NCI-H526 treated with DMSO at 0.1 percent for 48 hours (cell line): ENCODE measurements around the gene CCDC69.
A peak's percentile ranks its signal among the peaks of the same experiment; 100 is the strongest.
"Not testable (repeated sequence)": the region's sequence is repeated elsewhere in the genome, so short reads cannot be mapped to it uniquely, and the experiment has no call there.

Experiments used
- DNase-seq: peaks from one replicate; lab custom pipeline; 2025; lab: John Stamatoyannopoulos, UW

Gene CCDC69

GRCh38 chr5:151223447-151224264 lies at the start of gene CCDC69:
Gene CCDC69 (minus strand): TSS chr5:151224092. CDS start chr5:151223970, 122 bp downstream.
- peak; percentile 56 for DNase-seq

GRCh38 chr5:151271336-151271735 lies 47.4 kb upstream of the CCDC69 start:
- no peak for DNase-seq

GRCh38 chr5:151270599-151270998 lies 46.7 kb upstream of the CCDC69 start:
- DNase-seq: no peak

- no peak for DNase-seq
These were observed 43.8 kb upstream of the CCDC69 start for GRCh38 chr5:151267491-151268260.

- DNase-seq: no peak
These were observed 40.2 kb upstream of the CCDC69 start for GRCh38 chr5:151264113-151264512.

GRCh38 chr5:151262532-151262931 lies 38.6 kb upstream of the CCDC69 start:
- no peak for DNase-seq

GRCh38 chr5:151259931-151260330 lies 36.0 kb upstream of the CCDC69 start:
- no peak for DNase-seq

GRCh38 chr5:151258816-151259215 lies 34.9 kb upstream of the CCDC69 start:
- DNase-seq: no peak

GRCh38 chr5:151258201-151258611 lies 34.3 kb upstream of the CCDC69 start:
- DNase-seq: no peak

- DNase-seq: no peak
These were observed 33.9 kb upstream of the CCDC69 start for GRCh38 chr5:151257731-151258181.

GRCh38 chr5:151255621-151256286 lies 31.9 kb upstream of the CCDC69 start:
- DNase-seq: no peak

GRCh38 chr5:151254990-151255389 lies 31.1 kb upstream of the CCDC69 start:
- not testable (repeated sequence) for DNase-seq

GRCh38 chr5:151254556-151254955 lies 30.7 kb upstream of the CCDC69 start:
- DNase-seq: no peak

- no peak for DNase-seq
These were observed 29.7 kb upstream of the CCDC69 start for GRCh38 chr5:151253605-151253950.

- DNase-seq: peak; percentile 97
These were observed 29.1 kb upstream of the CCDC69 start, which contains the start of gene GM2A for GRCh38 chr5:151252762-151253604. Gene GM2A (plus strand): TSS chr5:151253185. CDS start chr5:151253217, 32 bp downstream.

- DNase-seq: no peak
These were observed 27.7 kb upstream of the CCDC69 start for GRCh38 chr5:151251621-151252020.

GRCh38 chr5:151251001-151251551 lies 27.2 kb upstream of the CCDC69 start:
- DNase-seq: no peak

- DNase-seq: no peak
These were observed 26.6 kb upstream of the CCDC69 start for GRCh38 chr5:151250346-151251000.

- no peak for DNase-seq
These were observed 25.4 kb upstream of the CCDC69 start for GRCh38 chr5:151249281-151249680.

GRCh38 chr5:151248651-151249050 lies 24.8 kb upstream of the CCDC69 start:
- DNase-seq: no peak
